T-helper 2 cell treated with Interferon-gamma antibody and Interleukin-4, amounts not matched to agents 5 μg/mL and 100 μg/mL, for 36 hours (primary cell): ENCODE data around the gene HDAC10.
"Not testable (repeated sequence)": the region's sequence is repeated elsewhere in the genome, so short reads cannot be mapped to it uniquely, and the experiment has no call there.

Experiments used
- DNase-seq: peaks from one replicate; pipeline ENCODE4 v3.0.0; 2021; ENCODE audit warnings: low spot score
- H3K27ac Mint-ChIP-seq: one replicate; pipeline ENCODE4 v1.8.0; 2021; ENCODE audit warnings: mild to moderate bottlenecking, mixed read lengths
- H3K27me3 Mint-ChIP-seq: one replicate; pipeline ENCODE4 v1.8.0; 2021; ENCODE audit warnings: low read depth, mixed read lengths
- H3K36me3 Mint-ChIP-seq: one replicate; pipeline ENCODE4 v1.8.0; 2021; ENCODE audit warnings: low read depth, mixed read lengths
- H3K4me1 Mint-ChIP-seq: one replicate; pipeline ENCODE4 v1.8.0; 2021; ENCODE audit warnings: low read depth, mixed read lengths
- H3K4me3 Mint-ChIP-seq: one replicate; pipeline ENCODE4 v1.8.0; 2022; ENCODE audit warnings: mild to moderate bottlenecking, moderate library complexity, mixed read lengths
- H3K9me3 Mint-ChIP-seq: one replicate; pipeline ENCODE4 v1.8.0; 2021; ENCODE audit warnings: mixed read lengths

HDAC10 gene

DNA sequence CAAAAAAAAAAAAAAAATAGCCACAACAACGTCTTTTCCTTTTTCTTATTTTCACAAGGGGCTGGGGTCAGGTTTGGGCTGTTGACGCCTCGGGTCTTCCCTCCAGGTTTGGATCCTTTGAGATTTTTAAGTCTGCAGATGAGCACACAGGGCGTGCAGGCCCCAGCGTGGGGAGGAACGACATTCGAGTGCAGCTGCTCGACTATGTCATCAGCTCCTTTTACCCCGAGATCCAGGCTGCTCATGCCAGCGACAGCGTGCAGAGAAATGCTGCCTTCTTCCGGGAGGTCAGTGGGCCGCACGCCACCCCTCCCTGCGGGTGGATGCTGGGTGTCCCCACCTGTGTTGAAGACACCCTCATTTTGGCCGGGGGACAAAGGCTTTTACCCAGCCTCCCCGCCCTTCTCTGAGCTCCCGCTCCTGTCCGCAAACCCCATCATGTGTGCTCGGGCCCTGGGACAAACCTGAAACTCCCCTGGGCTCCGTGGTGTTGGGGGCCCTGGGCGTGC, 42.6 kb downstream of the HDAC10 start:
- H3K27ac Mint-ChIP-seq, result no peak overlapping the region
- H3K4me3 Mint-ChIP-seq, result no peak overlapping the region
- H3K36me3 Mint-ChIP-seq, result peaks cover 25% of the 10 kb centered on the region
- no peaks in the 10 kb centered on the region for H3K27me3 Mint-ChIP-seq
- H3K9me3 Mint-ChIP-seq, result no peaks in the 10 kb centered on the region
- peaks cover 7% of the 10 kb centered on the region for H3K4me1 Mint-ChIP-seq
- DNase-seq, result no peak

DNA sequence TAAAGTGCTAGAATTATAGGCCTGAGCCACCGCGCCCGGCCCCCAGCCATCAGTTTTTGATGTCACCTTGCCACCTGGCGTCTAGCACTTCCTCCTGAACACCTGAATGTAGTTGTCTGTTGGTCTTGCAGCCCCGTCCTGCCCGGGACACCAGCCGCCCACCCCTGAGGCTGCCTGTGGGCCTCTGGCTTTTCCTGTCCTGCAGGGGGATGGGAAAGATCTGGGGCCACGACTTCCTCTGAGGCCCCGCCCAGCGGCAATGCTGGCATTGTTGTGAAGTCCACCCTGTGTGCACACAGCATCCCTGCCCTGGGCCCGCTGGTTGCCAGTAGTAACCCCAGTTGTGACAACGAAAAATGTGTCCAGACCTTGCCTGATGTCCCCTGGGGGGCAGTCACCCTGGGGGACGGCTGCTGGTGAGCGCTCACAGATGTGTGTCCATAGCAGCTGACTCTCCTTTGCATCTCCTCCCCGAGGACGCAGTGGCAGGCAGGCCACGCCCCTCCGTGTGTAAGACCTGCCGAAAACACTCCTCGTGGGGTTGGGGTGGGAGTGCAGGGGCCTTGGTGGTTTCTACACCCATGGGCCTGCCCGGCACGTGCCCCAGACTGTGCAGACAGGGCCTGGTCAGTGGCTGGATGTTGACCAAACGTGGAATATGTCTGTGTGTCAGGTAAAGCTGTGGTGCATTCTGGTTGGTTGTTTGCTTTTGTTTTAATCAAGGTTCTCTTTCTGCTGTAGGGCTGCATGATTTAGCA, 43.5 kb downstream of the HDAC10 start:
- no peaks in the 10 kb centered on the region for H3K9me3 Mint-ChIP-seq
- H3K27ac Mint-ChIP-seq, result no peak overlapping the region
- peaks cover 28% of the 10 kb centered on the region for H3K36me3 Mint-ChIP-seq
- H3K27me3 Mint-ChIP-seq, result no peaks in the 10 kb centered on the region
- H3K4me1 Mint-ChIP-seq, result peaks cover 7% of the 10 kb centered on the region
- H3K4me3 Mint-ChIP-seq, result no peak overlapping the region
- no peak for DNase-seq

DNA sequence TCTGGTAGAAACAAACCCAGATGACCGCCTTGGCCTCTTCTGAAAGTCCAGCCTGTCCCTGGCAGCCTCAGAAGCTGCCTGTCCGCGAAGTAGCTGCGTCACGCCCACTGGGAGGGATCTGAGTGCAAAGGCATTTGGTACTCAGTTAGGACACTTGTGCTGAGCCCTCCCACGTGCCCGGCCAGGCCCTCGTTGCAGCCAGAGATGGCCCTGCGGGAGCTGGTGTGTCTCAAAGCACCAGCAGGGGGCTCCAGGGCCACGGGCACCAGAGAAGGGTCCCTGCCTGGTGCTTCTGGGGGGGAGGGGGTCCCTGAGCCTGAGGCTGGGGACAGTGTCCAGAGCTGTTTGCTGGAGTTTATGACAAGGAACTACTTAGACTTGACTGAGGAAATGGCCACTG, 44.5 kb downstream of the HDAC10 start:
- no peaks in the 10 kb centered on the region for H3K9me3 Mint-ChIP-seq
- peaks cover 28% of the 10 kb centered on the region for H3K36me3 Mint-ChIP-seq

DNA sequence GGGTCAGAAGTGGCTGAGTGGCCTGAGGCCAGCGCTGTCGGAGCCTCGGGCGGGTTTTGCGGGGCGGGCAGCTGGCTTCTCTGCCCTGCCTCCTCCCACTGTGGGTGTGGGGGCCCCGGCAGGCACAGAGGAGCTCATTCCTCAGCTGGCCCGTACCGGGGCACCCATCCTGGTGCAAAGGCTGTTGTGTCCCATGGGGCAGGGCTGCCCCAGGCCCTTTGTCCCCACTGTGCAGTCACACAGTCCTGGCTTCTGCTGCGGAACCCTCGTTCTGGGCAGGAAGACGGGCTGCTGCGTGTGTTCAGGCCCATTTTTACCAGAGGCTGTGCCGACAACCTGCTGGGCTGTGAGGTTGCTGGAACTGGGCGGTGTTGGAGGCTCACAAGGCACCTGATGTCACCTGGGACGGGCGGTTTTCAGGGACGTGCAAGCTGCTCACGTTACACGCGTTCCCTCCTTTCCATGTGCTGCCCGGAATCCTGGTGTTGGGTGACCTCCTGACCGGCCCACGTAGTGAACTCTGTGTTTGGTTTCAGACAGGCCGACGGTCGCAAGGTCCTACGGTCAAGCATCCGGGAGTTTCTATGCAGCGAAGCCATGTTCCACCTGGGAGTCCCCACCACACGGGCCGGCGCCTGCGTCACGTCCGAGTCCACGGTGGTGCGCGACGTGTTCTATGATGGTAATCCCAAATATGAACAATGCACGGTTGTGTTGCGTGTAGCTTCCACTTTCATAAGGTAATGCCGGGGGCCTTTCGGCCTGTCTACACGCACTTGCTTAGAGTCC, 45.1 kb downstream of the HDAC10 start:
- no peaks in the 10 kb centered on the region for H3K27me3 Mint-ChIP-seq
- H3K9me3 Mint-ChIP-seq, result no peaks in the 10 kb centered on the region
- H3K4me1 Mint-ChIP-seq, result peaks cover 14% of the 10 kb centered on the region
- no peak for DNase-seq
- H3K27ac Mint-ChIP-seq, result no peak overlapping the region
- H3K36me3 Mint-ChIP-seq, result peaks cover 24% of the 10 kb centered on the region
- no peak overlapping the region for H3K4me3 Mint-ChIP-seq

More for the DNA sequence above, 44.5 kb downstream of the HDAC10 start:
- H3K4me3 Mint-ChIP-seq, result no peak overlapping the region
- H3K27me3 Mint-ChIP-seq, result no peaks in the 10 kb centered on the region
- H3K27ac Mint-ChIP-seq, result no peak overlapping the region
- no peak for DNase-seq
- peaks cover 14% of the 10 kb centered on the region for H3K4me1 Mint-ChIP-seq

DNA sequence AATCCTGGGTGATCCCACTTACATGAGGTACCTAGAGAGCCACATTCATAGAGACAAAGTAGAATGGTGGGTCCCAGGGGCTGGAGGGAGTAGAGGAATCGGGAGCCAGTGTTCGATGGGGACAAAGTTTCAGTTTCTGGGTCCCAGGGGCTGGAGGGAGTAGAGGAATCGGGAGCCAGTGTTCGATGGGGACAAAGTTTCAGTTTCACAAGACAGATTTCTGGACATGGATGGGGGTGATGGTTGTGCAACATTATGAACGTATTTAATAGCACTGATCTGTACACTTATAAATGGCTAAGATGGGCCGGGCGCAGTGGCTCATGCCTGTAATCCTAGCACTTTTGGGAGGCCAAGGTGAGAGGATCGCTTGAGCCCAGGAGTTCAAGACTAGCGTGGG, 46.1 kb downstream of the HDAC10 start:
- peaks cover 14% of the 10 kb centered on the region for H3K4me1 Mint-ChIP-seq
- H3K9me3 Mint-ChIP-seq, H3K27me3 Mint-ChIP-seq, H3K27ac Mint-ChIP-seq, DNase-seq, H3K4me3 Mint-ChIP-seq: not testable (repeated sequence)
- peaks cover 23% of the 10 kb centered on the region for H3K36me3 Mint-ChIP-seq

DNA sequence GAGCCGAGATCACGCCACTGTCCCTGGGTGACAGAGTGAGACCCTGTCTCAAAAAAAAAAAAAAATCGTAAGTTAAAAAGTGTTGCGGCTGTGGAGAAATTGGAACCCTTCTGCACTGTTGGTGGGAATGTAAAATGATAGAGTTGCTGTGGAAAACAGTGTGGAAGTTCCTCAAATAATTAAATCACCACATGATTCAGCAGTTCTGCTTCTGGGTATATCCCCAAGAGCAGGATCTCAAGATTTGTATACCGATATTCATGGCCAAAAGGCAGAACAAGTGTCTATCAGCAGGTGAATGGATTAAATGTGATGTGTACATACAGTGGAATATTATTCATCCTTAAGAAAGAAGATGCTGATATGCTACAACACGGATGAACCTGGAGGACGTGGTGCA, 46.5 kb downstream of the HDAC10 start:
- Mint-ChIP-seq H3K4me1 (peaks cover 13% of the 10 kb centered on the region), H3K4me3 (no peak overlapping the region), H3K36me3 (peaks cover 20% of the 10 kb centered on the region), H3K27me3 (no peaks in the 10 kb centered on the region), H3K27ac (no peak overlapping the region), H3K9me3 (no peaks in the 10 kb centered on the region)
- no peak for DNase-seq

DNA sequence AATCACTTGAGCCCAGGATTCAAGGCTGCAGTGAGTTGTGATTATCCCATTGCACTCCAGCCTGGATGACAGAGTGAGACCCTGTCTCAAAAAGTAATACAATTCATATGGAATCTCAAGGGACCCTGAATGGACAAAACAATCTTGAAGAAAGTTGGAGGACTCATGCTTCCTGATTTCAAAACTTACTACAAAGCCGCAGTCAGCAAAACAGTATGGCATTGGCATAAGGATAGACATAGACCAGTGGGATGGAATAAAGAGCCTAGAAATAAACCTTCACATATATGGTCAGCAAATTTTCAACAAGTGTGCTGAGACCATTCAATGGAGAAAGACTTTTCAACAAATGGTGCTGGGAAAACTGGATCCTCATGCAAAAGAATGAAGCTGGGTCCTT, 47.8 kb downstream of the HDAC10 start:
- H3K4me1 Mint-ChIP-seq, result peaks cover 16% of the 10 kb centered on the region
- H3K27me3 Mint-ChIP-seq, result no peaks in the 10 kb centered on the region
- H3K27ac Mint-ChIP-seq, result no peak overlapping the region
- no peak for DNase-seq
- peaks cover 23% of the 10 kb centered on the region for H3K36me3 Mint-ChIP-seq
- H3K4me3 Mint-ChIP-seq, result no peak overlapping the region
- H3K9me3 Mint-ChIP-seq, result no peaks in the 10 kb centered on the region

DNA sequence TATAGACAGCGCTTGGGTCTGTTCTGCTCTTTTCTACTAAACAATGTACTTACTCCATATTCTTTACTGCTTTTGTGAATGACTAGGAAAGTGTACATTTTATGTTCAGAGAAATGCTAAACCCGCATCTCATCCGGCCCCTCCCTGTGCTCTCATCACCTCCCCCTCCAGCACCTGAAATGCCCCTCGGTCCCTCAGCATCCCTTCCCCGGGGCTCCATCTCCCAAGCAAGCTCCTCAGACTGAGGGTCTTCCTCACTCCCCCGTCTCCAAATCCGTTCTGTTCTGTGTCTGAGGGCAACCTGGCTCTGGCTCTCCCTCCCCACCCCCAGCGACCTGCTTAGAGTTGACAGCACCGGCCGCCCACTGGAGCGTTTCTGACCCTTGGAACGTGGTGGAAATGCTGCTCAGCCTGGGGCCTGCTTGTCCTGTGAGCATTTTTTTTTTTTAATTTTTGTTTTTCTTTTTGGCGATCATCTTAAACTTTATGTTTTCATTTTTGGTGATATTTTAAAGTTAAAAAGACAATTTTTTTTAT, 48.9 kb downstream of the HDAC10 start:
- Mint-ChIP-seq H3K4me3 (peak overlapping the region; percentile 86), H3K27me3 (no peaks in the 10 kb centered on the region), H3K27ac (peak overlapping the region; percentile 64), H3K36me3 (peaks cover 23% of the 10 kb centered on the region), H3K9me3 (no peaks in the 10 kb centered on the region), H3K4me1 (peaks cover 16% of the 10 kb centered on the region)
- no peak for DNase-seq

DNA sequence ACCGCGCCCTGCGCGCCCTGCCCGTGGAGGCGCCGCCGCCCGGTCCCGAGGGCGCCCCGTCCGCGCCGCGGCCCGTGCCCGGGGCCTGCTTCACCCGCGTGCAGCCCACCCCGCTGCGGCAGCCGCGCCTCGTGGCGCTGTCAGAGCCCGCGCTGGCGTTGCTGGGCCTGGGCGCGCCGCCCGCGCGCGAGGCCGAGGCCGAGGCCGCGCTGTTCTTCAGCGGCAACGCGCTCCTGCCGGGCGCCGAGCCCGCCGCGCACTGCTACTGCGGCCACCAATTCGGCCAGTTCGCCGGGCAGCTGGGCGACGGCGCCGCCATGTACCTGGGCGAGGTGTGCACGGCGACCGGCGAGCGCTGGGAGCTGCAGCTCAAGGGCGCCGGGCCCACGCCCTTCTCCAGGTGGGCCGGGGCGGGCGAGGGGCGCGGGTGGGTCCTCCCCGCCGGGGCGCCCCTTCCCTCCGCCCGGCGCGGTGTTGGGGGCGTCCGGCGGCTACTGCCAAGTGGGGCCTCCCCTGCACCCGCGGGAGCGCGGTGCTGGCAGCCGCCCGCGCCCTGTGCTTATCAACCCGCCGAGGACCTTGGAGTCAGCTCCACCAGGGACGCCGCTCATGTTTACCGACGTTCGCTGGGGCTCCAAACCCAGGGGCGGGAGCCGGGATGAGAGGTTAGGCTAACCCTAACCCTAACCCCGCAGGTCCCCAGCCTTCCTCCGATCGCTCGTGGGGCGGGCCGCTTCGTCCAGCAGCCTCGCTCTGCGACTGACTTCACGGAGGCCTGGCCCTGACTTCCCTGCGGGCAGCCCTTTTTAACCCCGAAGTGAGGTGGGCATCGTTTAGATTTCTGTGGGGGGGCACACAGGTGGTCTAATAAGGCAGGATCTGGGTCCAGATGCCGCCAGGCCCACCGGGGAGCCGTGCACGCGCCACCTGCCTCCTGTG, 49.6 kb downstream of the HDAC10 start:
- Mint-ChIP-seq H3K4me3 (peak overlapping the region; percentile 86), H3K27ac (peak overlapping the region; percentile 64), H3K27me3 (no peaks in the 10 kb centered on the region), H3K4me1 (peaks cover 16% of the 10 kb centered on the region), H3K36me3 (peaks cover 22% of the 10 kb centered on the region), H3K9me3 (no peaks in the 10 kb centered on the region)
- no peak for DNase-seq

DNA sequence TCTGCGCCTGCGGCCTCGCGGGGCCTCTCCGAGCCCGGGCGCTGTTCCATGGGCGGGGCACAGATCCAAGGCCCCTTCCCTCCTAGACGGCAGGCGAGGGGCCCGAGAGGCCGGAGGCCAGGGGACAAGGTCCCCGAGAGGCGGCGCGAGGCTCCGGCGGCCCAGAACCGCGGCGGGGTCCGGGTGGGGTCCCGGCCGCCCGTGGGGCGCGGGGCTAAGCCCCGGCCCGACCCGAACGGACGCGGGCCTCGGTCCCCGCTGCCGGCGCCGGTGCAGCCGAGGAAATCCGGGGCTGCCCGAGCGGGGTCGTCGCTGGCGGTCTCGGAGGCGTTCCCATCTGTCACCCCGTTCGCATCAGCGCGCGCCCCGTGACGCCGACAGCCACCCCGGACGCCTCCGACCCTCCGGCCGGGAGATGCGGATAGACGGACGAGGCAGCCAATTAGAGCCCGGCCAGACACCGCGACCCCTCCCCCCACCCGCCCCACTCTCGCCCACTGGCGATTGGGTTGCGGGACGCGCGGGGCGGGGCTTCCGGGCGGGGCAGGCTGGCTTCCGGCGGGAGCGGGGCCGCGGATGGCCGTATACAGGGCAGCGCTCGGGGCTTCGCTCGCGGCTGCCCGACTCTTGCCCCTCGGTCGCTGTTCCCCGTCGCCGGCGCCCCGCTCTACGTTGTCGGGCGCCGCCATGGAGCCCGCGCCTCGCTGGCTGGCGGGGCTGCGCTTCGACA, 50.4 kb downstream of the HDAC10 start, which contains the start of gene SELENOO:
Gene SELENOO (plus strand): TSS at position 551 of the 730 bp plus-strand sequence. CDS start 26 bp downstream, at position 577.
- peak; percentile 89 for DNase-seq

DNA sequence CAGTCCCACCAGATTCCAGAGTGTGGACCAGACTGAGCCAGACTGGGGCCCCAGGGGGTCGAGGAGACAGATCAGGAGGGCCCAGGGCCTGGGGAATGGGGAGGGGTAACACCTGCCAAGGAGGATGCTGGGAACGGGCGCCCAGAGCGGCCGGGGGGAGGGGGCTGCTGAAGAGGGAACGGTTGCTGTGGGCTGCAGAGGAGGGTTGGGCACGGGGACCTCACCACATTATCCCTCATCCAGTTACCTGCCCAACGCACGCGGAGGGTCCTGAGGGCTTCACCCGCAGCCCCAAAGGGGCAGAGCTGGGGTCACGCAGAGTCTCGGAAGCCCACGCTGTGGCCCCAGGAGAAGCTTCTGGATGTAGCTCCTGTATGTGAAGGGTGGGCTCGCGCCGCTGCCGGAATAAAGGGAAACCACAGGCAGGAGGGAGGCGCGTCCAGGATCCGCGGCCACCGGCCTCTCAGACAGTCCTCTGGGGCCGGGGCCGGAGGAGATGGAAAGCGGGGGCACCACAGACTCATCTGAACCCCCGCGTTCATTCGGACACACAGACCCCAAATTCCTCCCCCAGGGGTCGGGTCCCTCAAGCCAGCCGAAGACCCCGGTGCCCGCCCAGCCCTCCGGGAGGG, 51.1 kb downstream of the HDAC10 start:
- Mint-ChIP-seq H3K4me3 (peak overlapping the region; percentile 71), H3K27me3 (no peaks in the 10 kb centered on the region), H3K4me1 (peaks cover 15% of the 10 kb centered on the region), H3K9me3 (no peaks in the 10 kb centered on the region), H3K27ac (peak overlapping the region; percentile 69), H3K36me3 (peaks cover 19% of the 10 kb centered on the region)
- DNase-seq, result no peak

More for the DNA sequence above, 50.4 kb downstream of the HDAC10 start, which contains the start of gene SELENOO:
- H3K4me3 Mint-ChIP-seq, result peak within 1 kb of the TSS; percentile 86
- H3K4me1 Mint-ChIP-seq, result peaks cover 16% of the 10 kb centered on the region
- H3K36me3 Mint-ChIP-seq, result peaks cover 19% of the 10 kb centered on the region
- no peaks in the 10 kb centered on the region for H3K9me3 Mint-ChIP-seq
- no peaks in the 10 kb centered on the region for H3K27me3 Mint-ChIP-seq
- H3K27ac Mint-ChIP-seq, result peak within 1 kb of the TSS; percentile 73

DNA sequence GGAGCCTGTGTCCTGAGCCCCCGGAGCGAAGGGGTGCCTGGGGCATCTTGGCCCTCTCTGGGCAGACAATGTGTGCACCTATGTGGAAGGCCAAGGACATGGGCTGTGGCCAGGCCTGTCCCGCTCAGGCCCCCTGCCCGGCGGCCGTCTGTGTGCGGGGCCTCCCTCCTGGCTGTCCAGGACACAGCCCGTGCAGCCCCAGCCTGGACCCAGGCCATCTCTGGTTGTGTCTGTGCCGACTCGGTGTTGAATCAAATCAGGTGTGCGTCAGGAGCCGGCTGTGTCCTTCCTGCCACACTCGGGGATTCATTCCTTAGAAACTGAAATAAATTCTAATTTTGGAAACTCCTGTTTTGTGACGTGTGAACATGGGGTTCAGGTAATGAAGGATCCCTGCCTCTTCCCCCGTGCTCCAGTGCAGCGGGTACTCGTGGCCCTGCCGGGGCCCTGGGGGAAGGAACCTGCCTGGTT, 51.8 kb downstream of the HDAC10 start:
- H3K36me3 Mint-ChIP-seq, result peaks cover 17% of the 10 kb centered on the region

More for the DNA sequence above, 51.8 kb downstream of the HDAC10 start:
- peak overlapping the region; percentile 69 for H3K27ac Mint-ChIP-seq
- H3K9me3 Mint-ChIP-seq, result no peaks in the 10 kb centered on the region
- no peak for DNase-seq
- peak overlapping the region; percentile 71 for H3K4me3 Mint-ChIP-seq
- H3K4me1 Mint-ChIP-seq, result peaks cover 13% of the 10 kb centered on the region
- no peaks in the 10 kb centered on the region for H3K27me3 Mint-ChIP-seq
